EL (cell line): ENCODE results near the gene CEP192.
A peak's percentile ranks its signal among the peaks of the same experiment; 100 is the strongest.

ENCODE experiments used
- DNase-seq: peaks from one replicate; pipeline ENCODE4 v3.0.0-alpha.2; 2016

Gene CEP192

GRCh38 chr18:13159579-13159978, 168.4 kb downstream of the CEP192 start:
- DNase-seq, result peak; percentile 73

- no peak for DNase-seq
Measured at GRCh38 chr18:13161276-13161899, 170.2 kb downstream of the CEP192 start.

GRCh38 chr18:13163167-13163927, 172.2 kb downstream of the CEP192 start:
- peak; percentile 8 for DNase-seq

- no peak for DNase-seq
Measured at GRCh38 chr18:13164406-13164805, 173.2 kb downstream of the CEP192 start.

GRCh38 chr18:13165636-13166423, 174.7 kb downstream of the CEP192 start:
- no peak for DNase-seq

- DNase-seq, result no peak
Measured at GRCh38 chr18:13173578-13174145, 182.5 kb downstream of the CEP192 start.
